SK-N-MC (cell line): Measurements from ENCODE around the gene SGCE.

Experiments used
- DNase-seq: peaks from one replicate; pipeline ENCODE4 v3.0.0-alpha.2; 2011; ENCODE audit warnings: low read depth, low spot score
- H3K27ac ChIP-seq: fragments of 200-600 bp; sonication (generic); 2 replicates; pipeline ENCODE4 v1.5.1; 2016; ENCODE audit warnings: mixed run types
- H3K36me3 ChIP-seq: fragments of 200-600 bp; sonication (generic); 2 replicates; pipeline ENCODE4 v1.6.1; 2017; ENCODE audit warnings: antibody characterized with exemption, low read length, mixed read lengths; ENCODE audit not compliant: insufficient read depth
- H3K4me3 ChIP-seq: fragments of 200-600 bp; sonication (generic); 2 replicates; pipeline ENCODE4 v1.5.1; 2016
- H3K9ac ChIP-seq: fragments of 200-600 bp; sonication (generic); 2 replicates; pipeline ENCODE4 v1.8.0; 2017; ENCODE audit warnings: mixed run types, mixed read lengths; ENCODE audit not compliant: insufficient read length
- H3K9me3 ChIP-seq: fragments of 200-600 bp; sonication (generic); 2 replicates; pipeline ENCODE4 v1.6.1; 2017; ENCODE audit warnings: low read depth, mild to moderate bottlenecking, antibody characterized with exemption, low read length, moderate library complexity, mixed read lengths
- EZH2 ChIP-seq: fragments of 200-600 bp; sonication (generic); IDR thresholded peaks from one replicate; pipeline ENCODE4 v1.6.1; 2017; ENCODE audit warnings: antibody characterized with exemption
- FOXP2 ChIP-seq: optimal IDR thresholded peaks from 2 replicates; pipeline ENCODE3; 2011; ENCODE audit warnings: mild to moderate bottlenecking, moderate library complexity; ENCODE audit not compliant: insufficient read depth; ENCODE audit errors: extremely low read length, control extremely low read depth
- POLR2AphosphoS5 ChIP-seq: IDR thresholded peaks from 2 replicates; pipeline ENCODE4 v1.6.1; 2012; ENCODE audit warnings: mild to moderate bottlenecking, low read depth, low read length, borderline replicate concordance

The SGCE gene

DNA sequence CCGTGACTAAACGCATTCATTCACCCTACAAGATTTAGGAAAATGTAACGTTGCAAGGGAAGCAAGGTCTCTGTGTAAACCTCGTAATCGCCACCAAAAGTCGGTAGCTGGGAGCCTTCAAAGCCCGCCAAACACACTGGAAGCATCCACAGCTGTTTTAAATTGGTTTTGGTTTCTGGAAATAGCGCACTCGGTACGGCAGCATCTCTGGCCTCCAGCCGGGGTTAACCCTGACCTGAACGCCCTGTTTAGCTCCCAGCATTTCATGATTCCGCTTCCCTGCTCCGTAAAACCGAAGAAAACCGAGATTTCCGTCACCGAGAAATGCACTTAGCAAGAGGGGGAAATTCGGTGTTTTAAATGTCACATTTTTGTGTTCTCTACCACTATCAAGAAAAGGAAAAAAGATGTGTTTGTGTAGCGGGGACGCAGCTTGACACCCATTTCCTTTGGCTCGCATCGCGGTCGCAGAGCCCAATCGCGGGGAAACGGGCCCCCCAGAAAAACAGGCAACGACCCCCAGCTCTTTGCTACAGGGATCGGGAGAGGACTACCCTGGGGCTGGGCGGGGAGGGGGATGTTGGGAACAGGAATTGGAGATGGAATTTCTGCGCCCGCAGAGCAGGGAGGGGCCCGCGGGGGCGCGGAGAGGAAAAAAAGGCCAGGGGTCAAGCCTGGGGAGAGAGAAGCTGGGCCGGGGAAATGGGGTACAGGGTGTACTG is 646 bp downstream of the SGCE start:
- peak overlapping the region; percentile 4; the same call in 1 of the 2 replicates for H3K27ac ChIP-seq
- no peaks in the 10 kb centered on the region for H3K36me3 ChIP-seq
- H3K9me3 ChIP-seq = no peaks in the 10 kb centered on the region
- H3K9ac ChIP-seq = peak overlapping the region; percentile 75
- TF ChIP-seq EZH2 (no peak), FOXP2 (no peak), POLR2AphosphoS5 (no peak)
- DNase-seq = no peak
- peak overlapping the region; percentile 92 for H3K4me3 ChIP-seq

DNA sequence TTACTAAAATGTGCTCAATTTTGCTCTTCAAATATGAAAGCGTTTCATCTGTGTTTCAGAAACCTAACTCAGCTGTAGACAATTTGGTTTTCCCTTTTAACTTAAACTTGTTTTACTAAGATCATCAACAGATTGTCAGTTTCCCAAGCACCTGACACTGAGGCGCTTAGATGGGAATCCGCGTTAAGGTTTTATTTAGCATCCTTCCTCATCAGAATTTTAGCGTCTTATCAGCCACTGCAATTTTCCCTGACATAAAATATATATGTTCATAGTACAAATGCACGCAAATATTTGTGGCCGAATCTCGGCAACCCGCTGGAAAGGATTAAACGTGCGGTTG is 1.2 kb downstream of the SGCE start:
- peak overlapping the region; percentile 92 for H3K4me3 ChIP-seq
- H3K9me3 ChIP-seq = no peaks in the 10 kb centered on the region
- TF ChIP-seq FOXP2 = no peak
- no peak for TF ChIP-seq POLR2AphosphoS5
- TF ChIP-seq EZH2 = no peak
- H3K9ac ChIP-seq = peak overlapping the region; percentile 75
- H3K27ac ChIP-seq = no peak overlapping the region
- H3K36me3 ChIP-seq = no peaks in the 10 kb centered on the region
- no peak for DNase-seq

DNA sequence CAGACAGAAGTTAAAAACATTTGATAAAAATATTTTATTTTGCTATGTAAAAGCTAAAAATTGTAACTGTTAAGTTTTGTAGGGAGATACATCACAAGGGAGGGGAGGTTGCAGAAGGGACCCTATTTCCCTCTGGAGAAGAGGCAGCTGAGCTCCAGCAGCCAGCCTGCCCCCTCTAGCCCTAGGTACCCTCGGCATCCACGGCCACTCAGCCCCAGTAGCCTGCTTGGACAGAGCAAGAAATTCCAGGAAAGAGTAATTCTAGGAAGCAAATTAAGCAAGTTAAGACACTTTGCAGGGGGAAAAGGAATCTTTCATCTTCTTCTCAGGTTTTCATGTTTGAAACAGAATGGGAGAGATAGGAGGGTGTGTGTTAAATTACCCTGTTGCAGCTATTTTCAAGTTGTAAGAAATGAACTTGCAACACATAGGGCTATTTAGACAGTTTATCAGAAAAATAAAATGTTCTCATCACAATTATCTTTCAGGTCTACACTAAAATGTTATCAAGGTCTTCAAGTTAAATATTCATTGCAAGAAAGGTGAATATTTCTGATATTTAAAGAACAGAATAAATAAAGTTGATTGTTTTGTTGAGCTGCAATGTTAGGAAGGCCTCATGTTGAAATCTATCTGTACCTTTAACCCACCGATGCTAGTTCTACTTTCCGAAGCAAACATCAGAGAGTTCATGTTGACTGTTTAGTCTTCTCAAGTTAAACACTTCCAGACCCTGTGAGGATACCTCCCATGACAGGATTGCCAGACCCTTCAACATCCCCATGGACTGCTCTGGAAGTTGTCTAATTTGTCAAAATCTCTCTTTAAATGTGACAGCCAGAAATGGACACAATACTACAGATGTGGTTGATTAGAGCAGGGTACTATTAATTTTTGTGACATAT is 5.5 kb downstream of the SGCE start:
- Histone ChIP-seq H3K9me3 (no peaks in the 10 kb centered on the region), H3K9ac (no peak overlapping the region), H3K4me3 (no peak overlapping the region), H3K36me3 (no peaks in the 10 kb centered on the region), H3K27ac (no peak overlapping the region)
- TF ChIP-seq FOXP2 (no peak), EZH2 (no peak), POLR2AphosphoS5 (no peak)
- DNase-seq = no peak

DNA sequence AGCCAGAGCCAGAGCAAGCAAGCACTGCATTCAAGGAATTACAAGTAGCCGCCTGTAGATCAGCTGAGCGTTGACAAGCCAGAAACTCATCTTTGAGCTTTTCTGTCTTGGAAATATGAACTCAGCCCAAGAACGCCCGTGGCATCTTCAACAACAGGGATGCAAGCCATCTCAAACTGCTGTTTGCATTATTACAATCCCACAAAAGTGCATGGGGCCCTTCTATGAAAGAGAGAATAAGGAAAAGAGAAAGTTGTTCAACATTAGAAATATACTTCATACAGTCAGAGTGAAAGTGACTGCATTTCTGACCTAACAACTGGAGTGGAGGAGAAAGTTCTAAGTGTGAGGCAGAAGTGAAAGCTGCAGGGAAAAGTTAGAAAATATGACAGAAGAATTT is 6.5 kb downstream of the SGCE start:
- H3K9ac ChIP-seq = no peak overlapping the region
- H3K4me3 ChIP-seq = no peak overlapping the region
- no peaks in the 10 kb centered on the region for H3K9me3 ChIP-seq
- no peaks in the 10 kb centered on the region for H3K36me3 ChIP-seq
- DNase-seq = no peak
- TF ChIP-seq POLR2AphosphoS5 (no peak), EZH2 (no peak)
- H3K27ac ChIP-seq = no peak overlapping the region

DNA sequence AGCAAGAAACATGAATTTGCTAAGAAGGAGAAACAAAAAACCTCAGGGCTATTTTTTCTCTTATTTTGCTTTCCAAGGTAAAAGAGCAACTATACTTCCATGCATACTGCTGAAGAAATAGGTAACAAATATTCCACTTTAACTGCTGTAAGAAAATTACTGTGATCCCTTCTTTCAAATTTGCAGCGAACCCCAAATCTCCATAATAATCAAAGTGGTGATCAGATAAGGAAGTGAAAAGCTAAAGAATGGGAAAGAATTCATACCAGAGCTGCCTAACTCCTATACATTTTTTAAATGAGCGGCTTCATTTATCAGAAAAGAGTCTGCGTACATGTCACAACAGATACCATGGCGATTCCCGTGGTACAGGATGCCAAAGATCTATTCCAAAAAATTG is 7.2 kb downstream of the SGCE start:
- Histone ChIP-seq H3K27ac (no peak overlapping the region), H3K9ac (no peak overlapping the region), H3K4me3 (no peak overlapping the region), H3K36me3 (no peaks in the 10 kb centered on the region), H3K9me3 (no peaks in the 10 kb centered on the region)
- no peak for DNase-seq
- TF ChIP-seq FOXP2 (no peak), EZH2 (no peak), POLR2AphosphoS5 (no peak)

DNA sequence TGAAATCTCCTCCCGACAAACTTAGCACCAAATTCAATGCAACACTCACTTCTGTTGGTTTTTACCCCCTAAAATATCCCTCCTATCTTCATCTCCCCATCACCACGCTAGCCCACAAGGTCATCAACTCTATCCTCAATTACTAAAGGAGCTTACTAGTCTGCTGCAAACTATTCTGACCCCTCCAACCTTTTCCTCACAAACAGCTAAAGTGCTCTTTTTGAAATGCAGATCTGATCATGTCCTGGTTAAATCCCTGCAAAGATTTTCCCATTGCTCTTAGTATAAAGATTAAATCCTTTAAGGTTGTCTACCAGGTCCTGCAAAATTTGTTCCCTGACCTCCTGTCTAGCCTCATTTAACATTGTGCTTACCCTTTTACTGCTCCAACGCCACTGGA is 8.6 kb downstream of the SGCE start:
- TF ChIP-seq POLR2AphosphoS5 = no peak
- Histone ChIP-seq H3K9me3 (no peaks in the 10 kb centered on the region), H3K9ac (no peak overlapping the region), H3K4me3 (no peak overlapping the region), H3K27ac (no peak overlapping the region), H3K36me3 (no peaks in the 10 kb centered on the region)
- DNase-seq = no peak

DNA sequence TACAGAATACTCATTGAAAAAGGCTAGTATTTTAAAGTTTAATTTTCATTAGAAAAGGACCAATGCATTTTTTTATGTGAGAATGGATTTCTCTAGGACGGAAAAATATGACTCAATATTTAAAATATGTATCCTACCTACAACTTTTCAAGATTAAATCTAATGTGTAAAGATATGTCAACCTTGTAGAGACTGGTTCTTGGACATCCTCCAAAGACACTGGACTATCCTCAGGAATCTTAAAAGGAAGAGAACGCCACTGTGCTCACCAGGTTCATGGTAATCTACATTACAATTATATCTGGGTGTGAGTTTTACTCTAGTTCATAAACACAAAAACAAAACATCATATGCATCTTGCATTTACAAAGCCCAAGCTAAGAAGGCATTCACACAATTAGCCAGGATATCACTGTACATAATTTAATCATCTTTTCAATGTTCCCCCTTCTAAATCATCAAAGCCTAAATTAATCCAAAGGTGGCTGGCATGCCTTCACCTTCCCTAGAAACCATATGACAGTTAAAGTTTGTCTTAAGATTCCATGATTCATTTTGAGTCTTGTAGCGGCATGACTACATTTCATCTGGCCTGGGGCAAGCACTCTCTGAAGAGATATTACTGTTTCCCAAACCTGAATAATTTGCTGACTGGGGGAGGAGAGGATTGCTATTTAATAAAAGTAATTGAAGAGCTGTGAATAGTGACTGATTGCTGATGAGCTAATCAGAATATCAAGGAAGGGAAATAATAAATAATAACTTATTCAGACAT is 12.0 kb downstream of the SGCE start:
- TF ChIP-seq POLR2AphosphoS5 = no peak
- TF ChIP-seq EZH2 = no peak
- no peak for TF ChIP-seq FOXP2
- H3K36me3 ChIP-seq = no peaks in the 10 kb centered on the region
- no peak overlapping the region for H3K9ac ChIP-seq
- no peak for DNase-seq
- H3K9me3 ChIP-seq = no peaks in the 10 kb centered on the region
- H3K4me3 ChIP-seq = no peak overlapping the region
- no peak overlapping the region for H3K27ac ChIP-seq

DNA sequence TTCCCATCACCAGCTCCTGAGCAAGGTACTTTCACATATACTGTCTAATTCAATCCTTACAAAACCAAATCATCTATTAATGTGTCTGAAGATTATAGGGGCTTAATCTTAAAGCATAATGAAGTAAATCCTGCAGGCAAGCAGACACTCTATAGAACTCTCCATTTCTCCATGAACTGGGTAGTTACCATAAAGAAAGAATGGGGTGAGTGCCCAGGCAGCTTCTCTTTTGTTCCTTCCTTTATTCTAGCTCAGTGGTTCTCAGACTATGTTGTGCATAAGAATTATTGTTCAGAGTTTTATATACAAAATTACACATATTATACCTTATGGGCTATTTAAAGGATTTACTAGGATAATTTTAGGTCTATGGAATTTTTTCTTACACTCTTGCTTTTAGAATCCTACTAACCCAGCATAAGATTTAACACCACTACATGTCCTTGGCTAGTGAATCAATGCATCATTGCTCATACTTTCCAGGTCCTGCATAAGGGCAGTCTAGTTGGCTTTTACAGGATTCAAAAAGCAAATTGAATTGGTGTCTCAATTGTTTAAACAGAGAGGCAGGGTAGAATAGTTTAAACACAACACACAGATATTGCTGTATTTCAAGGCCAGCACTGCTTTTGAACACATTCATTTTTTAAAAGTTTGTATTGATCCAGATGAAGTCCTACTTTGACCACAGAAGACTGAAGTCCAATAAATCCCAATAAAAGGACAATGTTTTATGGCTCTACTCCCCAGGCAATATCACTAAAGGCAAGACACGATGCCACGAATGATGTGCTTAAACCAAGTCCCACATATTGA is 12.9 kb downstream of the SGCE start:
- H3K27ac ChIP-seq = no peak overlapping the region
- DNase-seq = no peak
- TF ChIP-seq POLR2AphosphoS5 (no peak), FOXP2 (no peak), EZH2 (no peak)

DNA sequence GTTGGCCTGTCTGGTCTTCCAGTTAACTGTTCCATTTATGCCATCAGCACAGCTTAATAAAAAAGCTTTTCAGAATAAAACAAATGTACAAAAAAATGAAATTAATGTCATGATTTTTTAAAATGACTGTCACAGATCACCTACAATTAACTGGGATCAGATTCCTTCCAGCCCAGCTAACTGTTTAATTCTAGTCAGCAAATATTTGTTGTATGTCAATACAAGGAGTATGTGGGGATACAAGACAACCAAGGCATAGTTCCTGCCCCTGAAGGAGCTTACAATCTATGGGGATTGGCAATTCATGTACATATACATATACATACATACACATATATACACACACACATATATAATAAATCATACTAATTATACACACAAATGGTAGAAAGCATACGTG is 16.5 kb downstream of the SGCE start:
- no peak for DNase-seq

More for the DNA sequence above, 12.9 kb downstream of the SGCE start:
- H3K36me3 ChIP-seq = no peaks in the 10 kb centered on the region
- H3K4me3 ChIP-seq = no peak overlapping the region
- H3K9ac ChIP-seq = no peak overlapping the region
- no peaks in the 10 kb centered on the region for H3K9me3 ChIP-seq

More for the DNA sequence above, 16.5 kb downstream of the SGCE start:
- Histone ChIP-seq H3K9ac (no peak overlapping the region), H3K27ac (no peak overlapping the region), H3K36me3 (no peaks in the 10 kb centered on the region), H3K9me3 (no peaks in the 10 kb centered on the region), H3K4me3 (no peak overlapping the region)
- TF ChIP-seq POLR2AphosphoS5 = no peak
- TF ChIP-seq FOXP2 = no peak
- TF ChIP-seq EZH2 = no peak
